Measurements from ENCODE around the gene ZNF530. TPM values are rescaled to one million over a fixed set of nuclear protein-coding genes. Genes with fewer than 3 reads are reported as not detected.

The ZNF530 gene
- total RNA-seq, 2 donors from 2014 or later: 5.6 to 10.1 TPM

GRCh38 chr19:57560049-57560491, 39.6 kb upstream of the ZNF530 start:
- TF ChIP-seq CTCF (conservative IDR thresholded peaks at IDR 0.05): no peak
- H3K4me3 ChIP-seq (ENCODE audit: low read length): peak overlapping the region; percentile 90
- H3K27ac ChIP-seq (ENCODE audit: low read depth, low read length): no peak overlapping the region
- Mint-ChIP-seq H3K4me3 (peak overlapping the region; percentile 91), H3K27me3 (ENCODE audit: insufficient read depth) (peaks cover 5% of the 10 kb centered on the region), H3K4me1 (peaks cover 20% of the 10 kb centered on the region), H3K36me3 (ENCODE audit: low read depth) (peaks cover 26% of the 10 kb centered on the region), H3K9me3 (peaks cover 56% of the 10 kb centered on the region), H3K27ac (no peak overlapping the region)
- DNase-seq: no peak
- WGBS, 2 experiments (ENCODE audit: insufficient coverage in 1 of 2, insufficient read length in 1 of 2): 85 to 88% methylated on average over 19 to 23 of the region's 23 CpGs
- H3K36me3 ChIP-seq (ENCODE audit: control insufficient read depth, insufficient read depth, low read length): peaks cover 13% of the 10 kb centered on the region
- H3K9ac ChIP-seq (ENCODE audit: extremely low read depth, low read length, poor library complexity, severe bottlenecking): no peak overlapping the region
- H3K27me3 ChIP-seq (ENCODE audit: control insufficient read depth, insufficient read depth, low read length, poor library complexity, severe bottlenecking): no peaks in the 10 kb centered on the region
- no peaks in the 10 kb centered on the region for H3K4me1 ChIP-seq (ENCODE audit: control insufficient read depth, insufficient read depth, low read length)
- H3K9me3 ChIP-seq (ENCODE audit: control insufficient read depth, low read length): peaks cover 53% of the 10 kb centered on the region

GRCh38 chr19:57563547-57563946, 36.1 kb upstream of the ZNF530 start:
- H3K4me3 ChIP-seq (ENCODE audit: low read length): no peak overlapping the region
- no peaks in the 10 kb centered on the region for H3K27me3 ChIP-seq (ENCODE audit: control insufficient read depth, insufficient read depth, low read length, poor library complexity, severe bottlenecking)
- Mint-ChIP-seq H3K4me1 (peaks cover 6% of the 10 kb centered on the region), H3K27me3 (ENCODE audit: insufficient read depth) (peaks cover 8% of the 10 kb centered on the region), H3K36me3 (ENCODE audit: low read depth) (peaks cover 5% of the 10 kb centered on the region), H3K27ac (no peak overlapping the region), H3K9me3 (peaks cover 91% of the 10 kb centered on the region), H3K4me3 (no peak overlapping the region)
- 44 to 65% methylated on average over 1 of the region's 1 CpG for WGBS, 2 experiments (ENCODE audit: insufficient coverage in 1 of 2, insufficient read length in 1 of 2)
- TF ChIP-seq CTCF (conservative IDR thresholded peaks at IDR 0.05): no peak
- H3K9me3 ChIP-seq (ENCODE audit: control insufficient read depth, low read length): peaks cover 88% of the 10 kb centered on the region
- DNase-seq: no peak
- no peak overlapping the region for H3K27ac ChIP-seq (ENCODE audit: low read depth, low read length)
- no peaks in the 10 kb centered on the region for H3K36me3 ChIP-seq (ENCODE audit: control insufficient read depth, insufficient read depth, low read length)
- H3K4me1 ChIP-seq (ENCODE audit: control insufficient read depth, insufficient read depth, low read length): no peaks in the 10 kb centered on the region
- no peak overlapping the region for H3K9ac ChIP-seq (ENCODE audit: extremely low read depth, low read length, poor library complexity, severe bottlenecking)

- Histone ChIP-seq H3K27ac (ENCODE audit: low read depth, low read length) (no peak overlapping the region), H3K4me3 (ENCODE audit: low read length) (peak overlapping the region; percentile 65), H3K36me3 (ENCODE audit: control insufficient read depth, insufficient read depth, low read length) (peaks cover 9% of the 10 kb centered on the region), H3K9me3 (ENCODE audit: control insufficient read depth, low read length) (peaks cover 100% of the 10 kb centered on the region), H3K27me3 (ENCODE audit: control insufficient read depth, insufficient read depth, low read length, poor library complexity, severe bottlenecking) (no peaks in the 10 kb centered on the region), H3K4me1 (ENCODE audit: control insufficient read depth, insufficient read depth, low read length) (no peaks in the 10 kb centered on the region), H3K9ac (ENCODE audit: extremely low read depth, low read length, poor library complexity, severe bottlenecking) (no peak overlapping the region)
- no peak for TF ChIP-seq CTCF (conservative IDR thresholded peaks at IDR 0.05)
- Mint-ChIP-seq H3K36me3 (ENCODE audit: low read depth) (peaks cover 21% of the 10 kb centered on the region), H3K4me3 (no peak overlapping the region), H3K9me3 (peaks cover 99% of the 10 kb centered on the region), H3K27me3 (ENCODE audit: insufficient read depth) (peaks cover 6% of the 10 kb centered on the region), H3K27ac (no peak overlapping the region), H3K4me1 (no peaks in the 10 kb centered on the region)
- 57 to 69% methylated on average over 3 to 7 of the region's 7 CpGs for WGBS, 2 experiments (ENCODE audit: insufficient coverage in 1 of 2, insufficient read length in 1 of 2)
- DNase-seq: peak; percentile 44
These were observed 33.1 kb upstream of the ZNF530 start for GRCh38 chr19:57566396-57567265.
